K562 (cell line): ENCODE data around the gene ICOSLG. TPM values are rescaled to one million over a fixed set of nuclear protein-coding genes. Genes with fewer than 3 reads are reported as not detected.

Experiments
- ATF7 ChIP-seq: fragments of 450-650 bp; IDR thresholded peaks from 2 replicates; pipeline ENCODE4 v1.7.1; 2014; ENCODE audit warnings: mild to moderate bottlenecking, moderate library complexity
- CEBPB ChIP-seq: fragments of 450-650 bp; IDR thresholded peaks from 2 replicates; pipeline ENCODE4 v1.6.1; 2016; ENCODE audit warnings: missing genetic modification characterization, missing compliant biosample characterization
- GTF2A2 ChIP-seq: IDR thresholded peaks from 2 replicates; pipeline ENCODE4 v1.6.1; 2016; ENCODE audit warnings: mild to moderate bottlenecking, missing genetic modification characterization, missing compliant biosample characterization
- GTF2B ChIP-seq: IDR thresholded peaks from 2 replicates; pipeline ENCODE4 v1.6.1; 2011; ENCODE audit not compliant: insufficient read length; ENCODE audit errors: extremely low read depth
- KLF1 ChIP-seq: fragments of 450-650 bp; IDR thresholded peaks from 2 replicates; pipeline ENCODE4 v1.6.1; 2016; ENCODE audit warnings: missing genetic modification characterization, missing compliant biosample characterization
- MLLT1 ChIP-seq, 2 experiments: fragments of 450-650 bp; IDR thresholded peaks; 2 replicates each; pipeline ENCODE4 v1.6.1; 2016
- MTA3 ChIP-seq: fragments of 450-650 bp; formaldehyde crosslinking; IDR thresholded peaks from 2 replicates; pipeline ENCODE4 v1.6.1; 2017; ENCODE audit warnings: mild to moderate bottlenecking, borderline replicate concordance
- NR3C1 ChIP-seq: sonication (generic); formaldehyde crosslinking; IDR thresholded peaks from 2 replicates; pipeline ENCODE4 v1.8.1; 2022; ENCODE audit warnings: missing genetic modification reagents
- RCOR1 ChIP-seq, 2 experiments: IDR thresholded peaks; 2 replicates each; pipeline ENCODE4 v1.6.1; 2012; ENCODE audit warnings: low read depth in 2 of 2, low read length in 2 of 2, borderline replicate concordance in 1 of 2, improper control_type of control experiment in 1 of 2
- SLC30A9 ChIP-seq: fragments of 250-450 bp; sonication (Bioruptor Pico); IDR thresholded peaks from 2 replicates; pipeline ENCODE4 v1.8.0; 2022; ENCODE audit warnings: mild to moderate bottlenecking, moderate library complexity
- ZC3H8 ChIP-seq: fragments of 450-650 bp; IDR thresholded peaks from 2 replicates; pipeline ENCODE4 v1.6.1; 2017
- ZKSCAN8 ChIP-seq: fragments of 200-800 bp; sonication (Bioruptor generic); IDR thresholded peaks from 2 replicates; pipeline ENCODE4 v1.6.1; 2016; ENCODE audit warnings: missing genetic modification characterization, missing compliant biosample characterization
- ZNF436 ChIP-seq: fragments of 250-450, 450-650 bp; sonication (Bioruptor Pico); formaldehyde crosslinking; IDR thresholded peaks from 2 replicates; pipeline ENCODE4 v1.7.0; 2020; ENCODE audit warnings: mild to moderate bottlenecking
- ZNF668 ChIP-seq: fragments of 250-450 bp; sonication (Bioruptor Pico); IDR thresholded peaks from 2 replicates; pipeline ENCODE4 v1.8.0; 2022; ENCODE audit warnings: mild to moderate bottlenecking, inconsistent platforms
- ZNF766 ChIP-seq: fragments of 200-800 bp; sonication (Bioruptor generic); conservative IDR thresholded peaks from 2 replicates; pipeline ENCODE4 v1.6.1; 2016; ENCODE audit warnings: missing genetic modification characterization, missing compliant biosample characterization
- ZNF77 ChIP-seq: fragments of 250-450 bp; sonication (Bioruptor Pico); IDR thresholded peaks from 2 replicates; pipeline ENCODE4 v1.5.0; 2020
- polyA plus RNA-seq, 8 experiments: library from polyadenylated mRNA; depleted of rRNA in 4 of 8; stranded (reverse) in 5 of 8; unstranded in 3 of 8; fragments of >200 nt; fragmentation: Nextera tagmentation in 2 of 8; fragmentation: Illumina TruSeq in 1 of 8; extraction: Ambion mirVana in 2 of 8; extraction: Trizol in 1 of 8; gene quantifications; 2 replicates each; pipeline versions ENCODE4 v1.2.1 to v1.2.3, GENCODE V29; 2011 to 2014; ENCODE audit warnings: inconsistent platforms in 1 of 8, missing spikeins in 1 of 8
- total RNA-seq, 7 experiments: library from RNA; depleted of rRNA in 6 of 7; stranded (reverse); fragments of >200 nt in 6 of 7; fragmentation: Illumina TruSeq in 2 of 7; extraction: Trizol in 2 of 7; gene quantifications; 2 replicates each; pipeline versions ENCODE4 v1.2.1 to v1.2.3, GENCODE V29; 2011 to 2021; ENCODE audit warnings: low replicate concordance in 1 of 7
- TF ChIP-seq, protein P1 (sequence below): fragments of 450-650 bp; IDR thresholded peaks from 2 replicates; pipeline ENCODE4 v1.6.1; 2017; ENCODE audit warnings: antibody characterized with exemption, mild to moderate bottlenecking
- TF ChIP-seq, protein P2 (sequence below): fragments of 250-450 bp; sonication (Bioruptor Pico); IDR thresholded peaks from 2 replicates; pipeline ENCODE4 v1.8.0; 2022; ENCODE audit warnings: moderate library complexity, mild to moderate bottlenecking, inconsistent platforms
- TF ChIP-seq, protein P3 (sequence below): sonication (generic); formaldehyde crosslinking; IDR thresholded peaks from 2 replicates; pipeline ENCODE4 v1.8.0; 2022; ENCODE audit warnings: missing genetic modification reagents, mild to moderate bottlenecking, moderate library complexity, borderline replicate concordance
- TF ChIP-seq, protein P4 (sequence below): sonication (generic); formaldehyde crosslinking; IDR thresholded peaks from 2 replicates; pipeline ENCODE4 v1.8.0; 2023; ENCODE audit warnings: mild to moderate bottlenecking, missing genetic modification reagents

ICOSLG gene
- total and polyA plus RNA-seq, 9 of the 15 experiments (the other 6 are each of a cell fraction or from before 2014, with no cell fraction given) = 0.01 to 1.4 (median 0.15) TPM

GRCh38 chr21:44267655-44268142 is 27.0 kb upstream of the ICOSLG start (continued):
- TF ChIP-seq, protein P1, sequence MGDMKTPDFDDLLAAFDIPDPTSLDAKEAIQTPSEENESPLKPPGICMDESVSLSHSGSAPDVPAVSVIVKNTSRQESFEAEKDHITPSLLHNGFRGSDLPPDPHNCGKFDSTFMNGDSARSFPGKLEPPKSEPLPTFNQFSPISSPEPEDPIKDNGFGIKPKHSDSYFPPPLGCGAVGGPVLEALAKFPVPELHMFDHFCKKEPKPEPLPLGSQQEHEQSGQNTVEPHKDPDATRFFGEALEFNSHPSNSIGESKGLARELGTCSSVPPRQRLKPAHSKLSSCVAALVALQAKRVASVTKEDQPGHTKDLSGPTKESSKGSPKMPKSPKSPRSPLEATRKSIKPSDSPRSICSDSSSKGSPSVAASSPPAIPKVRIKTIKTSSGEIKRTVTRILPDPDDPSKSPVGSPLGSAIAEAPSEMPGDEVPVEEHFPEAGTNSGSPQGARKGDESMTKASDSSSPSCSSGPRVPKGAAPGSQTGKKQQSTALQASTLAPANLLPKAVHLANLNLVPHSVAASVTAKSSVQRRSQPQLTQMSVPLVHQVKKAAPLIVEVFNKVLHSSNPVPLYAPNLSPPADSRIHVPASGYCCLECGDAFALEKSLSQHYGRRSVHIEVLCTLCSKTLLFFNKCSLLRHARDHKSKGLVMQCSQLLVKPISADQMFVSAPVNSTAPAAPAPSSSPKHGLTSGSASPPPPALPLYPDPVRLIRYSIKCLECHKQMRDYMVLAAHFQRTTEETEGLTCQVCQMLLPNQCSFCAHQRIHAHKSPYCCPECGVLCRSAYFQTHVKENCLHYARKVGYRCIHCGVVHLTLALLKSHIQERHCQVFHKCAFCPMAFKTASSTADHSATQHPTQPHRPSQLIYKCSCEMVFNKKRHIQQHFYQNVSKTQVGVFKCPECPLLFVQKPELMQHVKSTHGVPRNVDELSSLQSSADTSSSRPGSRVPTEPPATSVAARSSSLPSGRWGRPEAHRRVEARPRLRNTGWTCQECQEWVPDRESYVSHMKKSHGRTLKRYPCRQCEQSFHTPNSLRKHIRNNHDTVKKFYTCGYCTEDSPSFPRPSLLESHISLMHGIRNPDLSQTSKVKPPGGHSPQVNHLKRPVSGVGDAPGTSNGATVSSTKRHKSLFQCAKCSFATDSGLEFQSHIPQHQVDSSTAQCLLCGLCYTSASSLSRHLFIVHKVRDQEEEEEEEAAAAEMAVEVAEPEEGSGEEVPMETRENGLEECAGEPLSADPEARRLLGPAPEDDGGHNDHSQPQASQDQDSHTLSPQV = no peak
- TF ChIP-seq ZC3H8 = no peak
- TF ChIP-seq, protein P2, sequence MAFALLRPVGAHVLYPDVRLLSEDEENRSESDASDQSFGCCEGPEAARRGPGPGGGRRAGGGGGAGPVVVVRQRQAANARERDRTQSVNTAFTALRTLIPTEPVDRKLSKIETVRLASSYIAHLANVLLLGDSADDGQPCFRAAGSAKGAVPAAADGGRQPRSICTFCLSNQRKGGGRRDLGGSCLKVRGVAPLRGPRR = no peak
- no peak for TF ChIP-seq GTF2A2
- TF ChIP-seq GTF2B = no peak
- 0 out of 2 replicates have a peak, but pooled peaks have one; percentile 28 for TF ChIP-seq CEBPB (tag)
- TF ChIP-seq MLLT1 (IDR thresholded peaks at IDR 0.05) = no peak
- no peak for TF ChIP-seq ZNF77 (CRISPR knock-in tag)
- no peak for TF ChIP-seq NR3C1 (CRISPR knock-in tag)
- no peak for TF ChIP-seq ZNF668
- TF ChIP-seq MTA3 = no peak; the same call in 1 of the 2 replicates
- TF ChIP-seq, protein P3, sequence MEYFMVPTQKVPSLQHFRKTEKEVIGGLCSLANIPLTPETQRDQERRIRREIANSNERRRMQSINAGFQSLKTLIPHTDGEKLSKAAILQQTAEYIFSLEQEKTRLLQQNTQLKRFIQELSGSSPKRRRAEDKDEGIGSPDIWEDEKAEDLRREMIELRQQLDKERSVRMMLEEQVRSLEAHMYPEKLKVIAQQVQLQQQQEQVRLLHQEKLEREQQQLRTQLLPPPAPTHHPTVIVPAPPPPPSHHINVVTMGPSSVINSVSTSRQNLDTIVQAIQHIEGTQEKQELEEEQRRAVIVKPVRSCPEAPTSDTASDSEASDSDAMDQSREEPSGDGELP (CRISPR knock-in tag) = peak; percentile 20; the same call in 1 of the 2 replicates
- TF ChIP-seq, protein P4, sequence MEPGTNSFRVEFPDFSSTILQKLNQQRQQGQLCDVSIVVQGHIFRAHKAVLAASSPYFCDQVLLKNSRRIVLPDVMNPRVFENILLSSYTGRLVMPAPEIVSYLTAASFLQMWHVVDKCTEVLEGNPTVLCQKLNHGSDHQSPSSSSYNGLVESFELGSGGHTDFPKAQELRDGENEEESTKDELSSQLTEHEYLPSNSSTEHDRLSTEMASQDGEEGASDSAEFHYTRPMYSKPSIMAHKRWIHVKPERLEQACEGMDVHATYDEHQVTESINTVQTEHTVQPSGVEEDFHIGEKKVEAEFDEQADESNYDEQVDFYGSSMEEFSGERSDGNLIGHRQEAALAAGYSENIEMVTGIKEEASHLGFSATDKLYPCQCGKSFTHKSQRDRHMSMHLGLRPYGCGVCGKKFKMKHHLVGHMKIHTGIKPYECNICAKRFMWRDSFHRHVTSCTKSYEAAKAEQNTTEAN (CRISPR knock-in tag) = no peak
- peak; percentile 67 for TF ChIP-seq ATF7
- 0 out of 2 replicates have a peak, but pooled peaks have one; percentile 35 for TF ChIP-seq ZNF766 (CRISPR knock-in tag)
- TF ChIP-seq KLF1 (tag) = no peak
- no peak for TF ChIP-seq ZKSCAN8 (CRISPR knock-in tag)
- peak in 1 of 2 experiments; percentile 51; a peak in 1 of 4 replicates for TF ChIP-seq RCOR1 (IDR thresholded peaks at IDR 0.05; ENCODE audit: borderline replicate concordance in 1 of 2, low read depth in 2 of 2, low read length in 2 of 2)
- TF ChIP-seq SLC30A9 (CRISPR knock-in tag) = no peak
- TF ChIP-seq ZNF436 = no peak
